ENCODE measurements around the gene GRPEL2. TPM values are rescaled to one million over a fixed set of nuclear protein-coding genes. Genes with fewer than 3 reads are reported as not detected.

The GRPEL2 gene
- total and polyA plus RNA-seq, 2 experiments from 2014 or later: 20.2 to 62.2 TPM

DNA sequence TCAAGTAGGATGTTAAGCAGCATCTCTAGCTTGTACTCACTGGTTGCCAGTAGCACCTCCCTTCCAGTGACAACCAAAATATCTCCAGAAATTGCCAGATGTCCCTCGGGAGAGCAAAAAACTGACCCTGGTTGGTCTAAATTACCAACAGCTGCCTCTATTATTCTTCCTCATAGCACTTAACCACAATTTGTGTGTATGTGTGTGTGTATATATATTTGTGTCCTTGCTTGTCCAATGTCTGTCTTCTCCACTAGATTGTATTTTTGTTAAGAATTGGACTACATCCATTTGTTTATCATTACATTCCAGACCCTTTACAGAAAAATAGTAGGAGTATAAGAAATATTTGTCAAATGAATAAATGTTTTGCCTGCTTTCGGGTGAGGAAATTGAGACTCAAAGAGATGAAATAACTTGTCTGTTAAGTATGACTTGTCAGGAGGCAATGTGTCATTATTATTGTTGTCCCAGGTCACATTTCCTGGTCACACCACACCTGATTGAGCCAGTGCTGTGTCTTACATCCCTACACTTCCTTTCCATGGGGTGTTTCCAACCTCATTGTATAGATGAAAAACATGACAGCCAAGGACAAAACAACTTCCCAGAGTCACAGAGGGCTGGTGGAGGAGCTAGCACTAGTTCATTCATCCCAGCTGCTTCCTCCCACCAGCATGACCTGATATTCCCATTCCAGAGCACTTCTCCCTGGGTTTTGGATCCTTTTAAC is 11.4 kb upstream of the GRPEL2 start (continued):
- TF ChIP-seq STAT1 (IDR thresholded peaks at IDR 0.05; ENCODE audit: unreplicated experiment) (no peak), EZH2phosphoT487 (IDR thresholded peaks at IDR 0.05; ENCODE audit: unreplicated experiment) (no peak), CREB1 (CRISPR knock-in tag; IDR thresholded peaks at IDR 0.05; ENCODE audit: low read depth) (no peak), EZH2 (IDR thresholded peaks at IDR 0.05; ENCODE audit: low read depth, unreplicated experiment) (no peak), ZNF331 (CRISPR knock-in tag; IDR thresholded peaks at IDR 0.05; ENCODE audit: low read depth) (no peak), ZNF114 (CRISPR knock-in tag; IDR thresholded peaks at IDR 0.05) (no peak), NANOG (IDR thresholded peaks at IDR 0.05; ENCODE audit: borderline replicate concordance) (no peak)
- TF ChIP-seq, protein P1, sequence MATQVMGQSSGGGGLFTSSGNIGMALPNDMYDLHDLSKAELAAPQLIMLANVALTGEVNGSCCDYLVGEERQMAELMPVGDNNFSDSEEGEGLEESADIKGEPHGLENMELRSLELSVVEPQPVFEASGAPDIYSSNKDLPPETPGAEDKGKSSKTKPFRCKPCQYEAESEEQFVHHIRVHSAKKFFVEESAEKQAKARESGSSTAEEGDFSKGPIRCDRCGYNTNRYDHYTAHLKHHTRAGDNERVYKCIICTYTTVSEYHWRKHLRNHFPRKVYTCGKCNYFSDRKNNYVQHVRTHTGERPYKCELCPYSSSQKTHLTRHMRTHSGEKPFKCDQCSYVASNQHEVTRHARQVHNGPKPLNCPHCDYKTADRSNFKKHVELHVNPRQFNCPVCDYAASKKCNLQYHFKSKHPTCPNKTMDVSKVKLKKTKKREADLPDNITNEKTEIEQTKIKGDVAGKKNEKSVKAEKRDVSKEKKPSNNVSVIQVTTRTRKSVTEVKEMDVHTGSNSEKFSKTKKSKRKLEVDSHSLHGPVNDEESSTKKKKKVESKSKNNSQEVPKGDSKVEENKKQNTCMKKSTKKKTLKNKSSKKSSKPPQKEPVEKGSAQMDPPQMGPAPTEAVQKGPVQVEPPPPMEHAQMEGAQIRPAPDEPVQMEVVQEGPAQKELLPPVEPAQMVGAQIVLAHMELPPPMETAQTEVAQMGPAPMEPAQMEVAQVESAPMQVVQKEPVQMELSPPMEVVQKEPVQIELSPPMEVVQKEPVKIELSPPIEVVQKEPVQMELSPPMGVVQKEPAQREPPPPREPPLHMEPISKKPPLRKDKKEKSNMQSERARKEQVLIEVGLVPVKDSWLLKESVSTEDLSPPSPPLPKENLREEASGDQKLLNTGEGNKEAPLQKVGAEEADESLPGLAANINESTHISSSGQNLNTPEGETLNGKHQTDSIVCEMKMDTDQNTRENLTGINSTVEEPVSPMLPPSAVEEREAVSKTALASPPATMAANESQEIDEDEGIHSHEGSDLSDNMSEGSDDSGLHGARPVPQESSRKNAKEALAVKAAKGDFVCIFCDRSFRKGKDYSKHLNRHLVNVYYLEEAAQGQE (IDR thresholded peaks at IDR 0.05; ENCODE audit: unreplicated experiment): no peak

DNA sequence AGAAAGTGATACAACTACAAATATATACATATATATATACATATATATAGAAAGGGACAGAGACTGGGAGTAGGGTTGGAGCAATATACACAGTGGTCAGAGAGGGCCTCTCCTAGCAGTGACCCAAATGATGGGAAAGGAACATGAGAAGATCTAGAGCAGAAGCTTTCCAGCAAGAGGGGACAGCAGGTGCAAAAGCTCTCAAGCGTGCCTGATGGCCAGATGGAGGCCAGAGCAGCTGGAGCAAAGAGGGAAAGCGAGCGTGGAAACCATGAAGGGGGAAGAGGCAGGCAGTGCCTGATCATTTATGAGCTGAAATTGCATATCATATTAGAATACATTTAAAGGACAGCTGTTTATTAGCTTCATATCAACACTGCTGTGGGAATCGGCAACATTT is 7.6 kb upstream of the GRPEL2 start:
- Histone ChIP-seq H3K4me1 (ENCODE audit: insufficient read depth) (no peaks in the 10 kb centered on the region), H3K4me2 (no peak overlapping the region), H3K27me3 (ENCODE audit: insufficient read depth) (no peaks in the 10 kb centered on the region), H3K27ac (ENCODE audit: low read depth) (no peak overlapping the region), H2AFZ (no peak overlapping the region), H4K20me1 (replicated peaks; ENCODE audit: insufficient read depth) (no peaks in the 10 kb centered on the region), H3K4me3 (no peak overlapping the region), H3K9me2 (ENCODE audit: insufficient read depth) (no peaks in the 10 kb centered on the region), H3F3A (replicated peaks; ENCODE audit: low read depth) (no peaks in the 10 kb centered on the region), H3K36me3 (ENCODE audit: insufficient read depth) (no peaks in the 10 kb centered on the region), H3K79me2 (replicated peaks; ENCODE audit: insufficient read depth) (no peaks in the 10 kb centered on the region)
- ATAC-seq (no peak), DNase-seq (ENCODE audit: low spot score) (no peak)
- Mint-ChIP-seq H3K27me3 (ENCODE audit: insufficient read depth, low read depth, poor library complexity) (no peaks in the 10 kb centered on the region), H3K4me1 (no peaks in the 10 kb centered on the region), H3K9me3 (no peaks in the 10 kb centered on the region), H3K27ac (no peak overlapping the region), H3K4me3 (no peak overlapping the region), H3K36me3 (ENCODE audit: low read depth) (no peaks in the 10 kb centered on the region)
- TF ChIP-seq JUNB (IDR thresholded peaks at IDR 0.05; ENCODE audit: unreplicated experiment): no peak
- TF ChIP-seq EZH2phosphoT487 (IDR thresholded peaks at IDR 0.05; ENCODE audit: unreplicated experiment): no peak
- TF ChIP-seq POLR2AphosphoS5 (IDR thresholded peaks at IDR 0.05; ENCODE audit: low read depth): no peak
- no peak for TF ChIP-seq CREB1 (CRISPR knock-in tag; IDR thresholded peaks at IDR 0.05; ENCODE audit: low read depth)
- TF ChIP-seq ZNF114 (CRISPR knock-in tag; IDR thresholded peaks at IDR 0.05): no peak
- TF ChIP-seq EZH2 (IDR thresholded peaks at IDR 0.05; ENCODE audit: low read depth, unreplicated experiment): no peak

DNA sequence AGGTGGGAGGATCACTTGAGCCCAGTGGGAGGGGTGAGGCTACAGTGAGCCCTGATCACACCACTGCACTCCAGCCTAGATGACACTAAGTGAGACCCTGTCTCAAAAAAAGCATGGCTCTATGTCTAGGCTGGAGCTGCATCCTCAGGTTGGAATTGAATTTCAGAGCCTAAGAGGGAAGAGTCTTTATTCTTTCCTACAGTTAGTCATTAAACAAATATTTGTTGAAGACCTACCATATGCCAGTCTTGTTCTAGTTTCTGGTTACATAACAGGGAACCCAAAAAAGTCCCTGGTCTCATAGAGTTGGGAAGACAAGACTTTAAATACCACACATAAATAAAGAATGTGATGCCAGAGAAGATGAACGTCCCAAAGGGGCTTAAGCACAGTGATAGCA is 6.9 kb upstream of the GRPEL2 start:
- Histone ChIP-seq H2AFZ (no peak overlapping the region), H3K79me2 (replicated peaks; ENCODE audit: insufficient read depth) (no peaks in the 10 kb centered on the region), H3K36me3 (ENCODE audit: insufficient read depth) (no peaks in the 10 kb centered on the region), H3K4me2 (no peak overlapping the region), H3K9me2 (ENCODE audit: insufficient read depth) (no peaks in the 10 kb centered on the region), H4K20me1 (replicated peaks; ENCODE audit: insufficient read depth) (no peaks in the 10 kb centered on the region), H3K27me3 (ENCODE audit: insufficient read depth) (no peaks in the 10 kb centered on the region), H3K4me3 (no peak overlapping the region), H3F3A (replicated peaks; ENCODE audit: low read depth) (no peaks in the 10 kb centered on the region), H3K27ac (ENCODE audit: low read depth) (no peak overlapping the region), H3K4me1 (ENCODE audit: insufficient read depth) (no peaks in the 10 kb centered on the region)
- Mint-ChIP-seq H3K27me3 (ENCODE audit: insufficient read depth, low read depth, poor library complexity) (no peaks in the 10 kb centered on the region), H3K4me3 (no peak overlapping the region), H3K27ac (no peak overlapping the region), H3K36me3 (ENCODE audit: low read depth) (no peaks in the 10 kb centered on the region), H3K4me1 (no peaks in the 10 kb centered on the region), H3K9me3 (no peaks in the 10 kb centered on the region)
- no peak for ATAC-seq
- no peak for DNase-seq (ENCODE audit: low spot score)
- TF ChIP-seq CREB1 (CRISPR knock-in tag; IDR thresholded peaks at IDR 0.05; ENCODE audit: low read depth) (no peak), NANOG (IDR thresholded peaks at IDR 0.05; ENCODE audit: borderline replicate concordance) (no peak), ZNF331 (CRISPR knock-in tag; IDR thresholded peaks at IDR 0.05; ENCODE audit: low read depth) (no peak)
- TF ChIP-seq, protein P2, sequence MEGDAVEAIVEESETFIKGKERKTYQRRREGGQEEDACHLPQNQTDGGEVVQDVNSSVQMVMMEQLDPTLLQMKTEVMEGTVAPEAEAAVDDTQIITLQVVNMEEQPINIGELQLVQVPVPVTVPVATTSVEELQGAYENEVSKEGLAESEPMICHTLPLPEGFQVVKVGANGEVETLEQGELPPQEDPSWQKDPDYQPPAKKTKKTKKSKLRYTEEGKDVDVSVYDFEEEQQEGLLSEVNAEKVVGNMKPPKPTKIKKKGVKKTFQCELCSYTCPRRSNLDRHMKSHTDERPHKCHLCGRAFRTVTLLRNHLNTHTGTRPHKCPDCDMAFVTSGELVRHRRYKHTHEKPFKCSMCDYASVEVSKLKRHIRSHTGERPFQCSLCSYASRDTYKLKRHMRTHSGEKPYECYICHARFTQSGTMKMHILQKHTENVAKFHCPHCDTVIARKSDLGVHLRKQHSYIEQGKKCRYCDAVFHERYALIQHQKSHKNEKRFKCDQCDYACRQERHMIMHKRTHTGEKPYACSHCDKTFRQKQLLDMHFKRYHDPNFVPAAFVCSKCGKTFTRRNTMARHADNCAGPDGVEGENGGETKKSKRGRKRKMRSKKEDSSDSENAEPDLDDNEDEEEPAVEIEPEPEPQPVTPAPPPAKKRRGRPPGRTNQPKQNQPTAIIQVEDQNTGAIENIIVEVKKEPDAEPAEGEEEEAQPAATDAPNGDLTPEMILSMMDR (conservative IDR thresholded peaks at IDR 0.05; ENCODE audit: low read depth in 2 of 2): no peak
- TF ChIP-seq, protein P1 (IDR thresholded peaks at IDR 0.05; ENCODE audit: unreplicated experiment): no peak
